GM12872 (cell line): Measurements from ENCODE around the gene VAV3.

Experiments
- TF ChIP-seq, protein P1 (sequence below): IDR thresholded peaks from 3 replicates; pipeline ENCODE4 v1.5.1; 2011; ENCODE audit warnings: low read depth, mild to moderate bottlenecking, low read length, moderate library complexity; ENCODE audit not compliant: insufficient read depth

Gene VAV3

GRCh38 chr1:107843989-107844388 is 121.0 kb downstream of the VAV3 start:
- TF ChIP-seq, protein P1, sequence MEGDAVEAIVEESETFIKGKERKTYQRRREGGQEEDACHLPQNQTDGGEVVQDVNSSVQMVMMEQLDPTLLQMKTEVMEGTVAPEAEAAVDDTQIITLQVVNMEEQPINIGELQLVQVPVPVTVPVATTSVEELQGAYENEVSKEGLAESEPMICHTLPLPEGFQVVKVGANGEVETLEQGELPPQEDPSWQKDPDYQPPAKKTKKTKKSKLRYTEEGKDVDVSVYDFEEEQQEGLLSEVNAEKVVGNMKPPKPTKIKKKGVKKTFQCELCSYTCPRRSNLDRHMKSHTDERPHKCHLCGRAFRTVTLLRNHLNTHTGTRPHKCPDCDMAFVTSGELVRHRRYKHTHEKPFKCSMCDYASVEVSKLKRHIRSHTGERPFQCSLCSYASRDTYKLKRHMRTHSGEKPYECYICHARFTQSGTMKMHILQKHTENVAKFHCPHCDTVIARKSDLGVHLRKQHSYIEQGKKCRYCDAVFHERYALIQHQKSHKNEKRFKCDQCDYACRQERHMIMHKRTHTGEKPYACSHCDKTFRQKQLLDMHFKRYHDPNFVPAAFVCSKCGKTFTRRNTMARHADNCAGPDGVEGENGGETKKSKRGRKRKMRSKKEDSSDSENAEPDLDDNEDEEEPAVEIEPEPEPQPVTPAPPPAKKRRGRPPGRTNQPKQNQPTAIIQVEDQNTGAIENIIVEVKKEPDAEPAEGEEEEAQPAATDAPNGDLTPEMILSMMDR = no peak

DNA sequence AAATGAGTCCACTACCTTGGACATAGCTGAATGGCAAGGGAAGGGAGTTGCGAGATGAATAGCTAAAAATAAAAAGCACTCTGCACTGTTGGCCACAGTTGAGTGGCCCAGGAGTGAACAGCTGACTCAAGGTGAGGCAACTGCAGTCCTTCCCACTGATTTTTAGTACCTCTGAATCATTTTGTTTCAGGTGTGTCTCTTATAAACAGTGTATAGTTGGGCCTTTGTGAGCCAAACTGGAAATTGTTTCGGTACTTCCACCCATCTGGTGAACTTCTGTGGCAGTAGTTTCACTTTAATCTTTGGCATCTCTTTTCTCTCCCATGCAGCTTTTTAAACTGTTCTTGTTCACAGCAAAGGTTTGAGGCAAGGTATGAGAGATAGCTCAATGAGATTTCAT is 122.7 kb downstream of the VAV3 start:
- TF ChIP-seq, protein P1 = no peak

DNA sequence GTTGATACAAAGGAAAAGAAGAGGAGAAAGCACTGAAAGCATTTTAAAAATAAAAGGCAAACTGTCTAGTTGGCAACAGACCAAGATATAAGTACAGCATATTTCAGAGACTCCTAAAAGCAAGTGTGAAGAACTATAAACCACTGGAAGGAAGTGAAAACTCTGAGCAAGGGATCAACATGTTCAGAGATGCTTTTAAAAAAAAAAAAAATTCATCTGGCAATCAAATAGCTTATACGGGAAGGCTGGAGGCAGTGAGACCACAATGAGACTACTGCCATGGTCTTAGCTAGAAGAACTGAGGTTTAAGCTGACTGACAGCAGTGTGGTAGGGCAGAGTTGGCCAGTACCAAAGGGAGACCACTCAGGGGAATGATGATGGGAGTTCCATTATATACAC is 124.3 kb downstream of the VAV3 start:
- TF ChIP-seq, protein P1 = no peak

DNA sequence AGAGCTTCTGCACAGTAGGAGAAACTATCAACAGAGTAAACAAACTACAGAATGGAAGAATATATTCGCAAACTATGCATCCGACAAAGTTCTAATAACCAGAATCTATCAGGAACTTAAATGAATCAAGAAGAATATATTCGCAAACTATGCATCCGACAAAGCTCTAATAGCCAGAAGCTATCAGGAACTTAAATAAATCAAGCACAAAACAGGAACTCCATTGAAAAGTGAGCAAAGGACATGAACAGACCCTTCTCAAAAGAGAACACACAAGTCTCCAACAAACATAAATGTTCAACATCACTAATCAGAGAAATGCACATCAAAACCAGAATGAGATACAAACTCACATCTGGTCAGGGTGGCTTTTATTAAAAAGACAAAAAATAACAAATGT is 126.9 kb downstream of the VAV3 start:
- TF ChIP-seq, protein P1 = no peak

- TF ChIP-seq, protein P1 = no peak
Measured at GRCh38 chr1:107835151-107835670, 129.8 kb downstream of the VAV3 start.

DNA sequence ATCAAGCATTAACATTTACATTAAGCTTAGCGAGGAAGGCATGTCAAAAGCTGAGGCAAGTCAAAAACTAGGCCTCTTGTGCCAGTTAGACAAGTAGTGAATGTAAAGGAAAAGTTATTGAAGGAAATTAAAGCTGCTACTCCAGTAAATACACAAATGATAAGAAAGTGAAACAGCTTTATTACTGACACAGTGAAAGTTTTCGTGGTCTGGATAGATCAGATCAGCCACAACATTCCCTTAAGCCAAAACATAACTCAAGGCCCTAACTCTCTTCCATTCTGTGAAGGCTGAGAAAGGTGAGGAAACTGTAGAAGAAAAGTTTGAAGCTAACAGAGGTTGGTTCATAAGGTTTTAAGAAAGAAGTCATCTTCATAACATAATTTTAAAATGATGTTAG is 131.9 kb downstream of the VAV3 start:
- TF ChIP-seq, protein P1 = no peak

DNA sequence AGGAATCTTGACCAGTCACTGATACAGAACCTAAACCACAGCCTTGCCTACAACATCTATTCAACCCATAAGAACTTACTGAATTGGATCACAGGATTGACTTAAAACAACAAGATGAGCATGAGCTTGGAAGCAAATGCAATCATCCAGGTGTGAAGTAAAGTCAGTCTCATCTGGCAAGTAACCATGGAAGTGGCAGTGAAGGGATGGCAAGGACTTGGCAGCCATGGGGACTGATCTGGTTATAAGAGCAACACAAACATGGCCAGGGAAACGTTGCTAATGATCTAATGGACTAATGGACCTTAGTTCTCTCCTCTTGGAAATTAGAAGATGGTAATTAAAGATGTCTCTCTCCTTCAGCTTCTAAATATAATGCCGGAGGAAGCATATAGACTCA is 133.1 kb downstream of the VAV3 start:
- TF ChIP-seq, protein P1 = no peak
